Lower leg skin (tissue), 4 donors: ENCODE data around the gene KRT76. TPM values are rescaled to one million over a fixed set of nuclear protein-coding genes. Genes with fewer than 3 reads are reported as not detected.

Experiments used
- DNase-seq, 2 donors: peaks; one replicate each; pipeline ENCODE4 v3.0.0-alpha.2; 2019; ENCODE audit warnings: low spot score in 2 of 2
- H3K4me3 ChIP-seq: fragments of 200-600 bp; sonication (generic); 2 replicates; pipeline ENCODE4 v1.5.1; 2017; ENCODE audit warnings: mild to moderate bottlenecking, low read depth; ENCODE audit not compliant: poor library complexity, severe bottlenecking
- POLR2A ChIP-seq, 2 donors: fragments of 450-650 bp; IDR thresholded peaks; one replicate each; pipeline ENCODE4 v1.6.1; 2016 to 2017; ENCODE audit warnings: antibody characterized with exemption in 2 of 2, mild to moderate bottlenecking in 1 of 2, moderate library complexity in 1 of 2
- WGBS, 2 donors: methylation state at CpG; one replicate each; pipeline ENCODE4 v1.1.5; 2018; 5-methylcytosine and 5-hydroxymethylcytosine counted together
- intact Hi-C: fragments of 100-400 bp; cut with DNase I; formaldehyde crosslinking; loops from one replicate; pipeline ENCODE4 v1.15.0; 2023; ENCODE audit warnings: low total_unique reads
- total RNA-seq, 4 donors: library from RNA; depleted of rRNA; stranded (reverse); fragments of >200 nt; gene quantifications; one replicate each; pipeline ENCODE4 v1.1.0, GENCODE V29; 2016
- TF ChIP-seq, protein P1 (sequence below), 3 donors: fragments of 450-650 bp; IDR thresholded peaks; one replicate each; pipeline ENCODE4 v1.5.1; 2016; ENCODE audit warnings: antibody characterized with exemption in 3 of 3, mild to moderate bottlenecking in 3 of 3, moderate library complexity in 2 of 3

The KRT76 gene
- total RNA-seq, 4 donors from 2014 or later: not detected

DNA sequence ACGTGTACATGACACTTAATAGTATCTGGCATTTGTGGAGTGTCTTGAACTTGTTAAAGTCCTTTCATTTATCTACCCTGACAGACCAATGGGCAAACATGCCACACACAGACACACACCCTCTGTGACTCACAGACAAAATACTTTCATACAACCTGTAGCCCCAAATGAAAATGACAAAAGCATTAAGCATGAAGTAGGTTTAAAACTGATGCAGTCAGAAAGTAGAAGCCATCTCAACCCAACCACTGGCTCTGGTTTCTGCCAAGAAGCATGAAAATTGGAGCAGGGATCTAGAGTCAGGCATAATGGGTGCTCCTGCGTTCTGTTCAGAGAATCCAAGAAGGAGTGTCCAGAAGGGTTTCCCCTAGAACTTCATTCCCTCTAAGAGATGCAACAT lies 50.7 kb downstream of the KRT76 start:
- TF ChIP-seq POLR2A (IDR thresholded peaks at IDR 0.05): no peak
- TF ChIP-seq, protein P1, sequence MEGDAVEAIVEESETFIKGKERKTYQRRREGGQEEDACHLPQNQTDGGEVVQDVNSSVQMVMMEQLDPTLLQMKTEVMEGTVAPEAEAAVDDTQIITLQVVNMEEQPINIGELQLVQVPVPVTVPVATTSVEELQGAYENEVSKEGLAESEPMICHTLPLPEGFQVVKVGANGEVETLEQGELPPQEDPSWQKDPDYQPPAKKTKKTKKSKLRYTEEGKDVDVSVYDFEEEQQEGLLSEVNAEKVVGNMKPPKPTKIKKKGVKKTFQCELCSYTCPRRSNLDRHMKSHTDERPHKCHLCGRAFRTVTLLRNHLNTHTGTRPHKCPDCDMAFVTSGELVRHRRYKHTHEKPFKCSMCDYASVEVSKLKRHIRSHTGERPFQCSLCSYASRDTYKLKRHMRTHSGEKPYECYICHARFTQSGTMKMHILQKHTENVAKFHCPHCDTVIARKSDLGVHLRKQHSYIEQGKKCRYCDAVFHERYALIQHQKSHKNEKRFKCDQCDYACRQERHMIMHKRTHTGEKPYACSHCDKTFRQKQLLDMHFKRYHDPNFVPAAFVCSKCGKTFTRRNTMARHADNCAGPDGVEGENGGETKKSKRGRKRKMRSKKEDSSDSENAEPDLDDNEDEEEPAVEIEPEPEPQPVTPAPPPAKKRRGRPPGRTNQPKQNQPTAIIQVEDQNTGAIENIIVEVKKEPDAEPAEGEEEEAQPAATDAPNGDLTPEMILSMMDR (IDR thresholded peaks at IDR 0.05): no peak
- intact Hi-C loops: no loop called here
- H3K4me3 ChIP-seq: no peak overlapping the region
- 57 to 69% methylated on average over 2 of the region's 2 CpGs for WGBS, 2 donors
- no peak for DNase-seq

DNA sequence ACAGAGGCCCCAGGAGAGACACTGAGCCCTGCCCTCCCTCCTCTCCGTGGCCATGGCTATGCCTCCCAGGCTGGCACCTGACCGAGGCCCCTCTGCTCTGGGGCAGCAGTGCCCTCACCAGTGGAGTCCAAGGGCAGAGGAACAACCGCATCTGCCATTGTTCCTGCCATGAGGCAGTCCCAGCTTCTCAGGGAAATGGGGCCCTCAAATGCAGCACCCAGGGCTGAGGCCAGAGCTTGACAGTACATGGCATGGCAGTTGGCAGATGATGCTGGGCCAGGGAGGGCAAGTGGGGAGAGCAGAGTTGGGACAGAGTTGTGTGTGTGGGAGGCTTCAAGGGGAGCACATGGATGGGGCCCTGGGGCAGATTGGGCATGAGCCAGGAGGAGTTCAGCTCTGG lies 52.8 kb downstream of the KRT76 start:
- 65 to 97% methylated on average over 3 of the region's 3 CpGs for WGBS, 2 donors
- no peak for TF ChIP-seq POLR2A (IDR thresholded peaks at IDR 0.05)
- TF ChIP-seq, protein P1 (IDR thresholded peaks at IDR 0.05): no peak
- H3K4me3 ChIP-seq: no peak overlapping the region
- DNase-seq: no peak
- intact Hi-C loops: no loop called here

DNA sequence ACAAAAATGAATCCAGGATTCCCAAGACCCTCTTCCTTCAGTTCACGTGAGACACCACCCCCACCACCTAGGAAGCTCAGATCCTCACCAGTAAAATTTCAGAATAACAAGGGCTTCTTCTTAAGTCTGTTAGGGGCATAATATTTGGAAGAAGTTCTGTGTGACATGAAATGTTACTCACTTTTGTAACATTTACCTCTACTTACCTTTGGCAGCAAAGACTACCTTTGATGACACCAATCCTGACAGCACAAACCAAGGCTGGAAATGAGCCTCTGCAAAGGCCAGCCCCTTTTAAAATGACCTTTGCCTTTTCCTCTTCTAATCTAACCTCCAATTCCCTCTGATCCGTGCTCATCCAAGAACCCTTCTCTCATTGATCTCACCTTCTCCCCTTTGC lies 54.5 kb downstream of the KRT76 start:
- DNase-seq: no peak
- TF ChIP-seq, protein P1 (IDR thresholded peaks at IDR 0.05): no peak
- no peak for TF ChIP-seq POLR2A (IDR thresholded peaks at IDR 0.05)
- WGBS, 2 donors: 68 to 76% methylated on average over 2 of the region's 2 CpGs
- no peak overlapping the region for H3K4me3 ChIP-seq
- intact Hi-C loops: no loop called here

DNA sequence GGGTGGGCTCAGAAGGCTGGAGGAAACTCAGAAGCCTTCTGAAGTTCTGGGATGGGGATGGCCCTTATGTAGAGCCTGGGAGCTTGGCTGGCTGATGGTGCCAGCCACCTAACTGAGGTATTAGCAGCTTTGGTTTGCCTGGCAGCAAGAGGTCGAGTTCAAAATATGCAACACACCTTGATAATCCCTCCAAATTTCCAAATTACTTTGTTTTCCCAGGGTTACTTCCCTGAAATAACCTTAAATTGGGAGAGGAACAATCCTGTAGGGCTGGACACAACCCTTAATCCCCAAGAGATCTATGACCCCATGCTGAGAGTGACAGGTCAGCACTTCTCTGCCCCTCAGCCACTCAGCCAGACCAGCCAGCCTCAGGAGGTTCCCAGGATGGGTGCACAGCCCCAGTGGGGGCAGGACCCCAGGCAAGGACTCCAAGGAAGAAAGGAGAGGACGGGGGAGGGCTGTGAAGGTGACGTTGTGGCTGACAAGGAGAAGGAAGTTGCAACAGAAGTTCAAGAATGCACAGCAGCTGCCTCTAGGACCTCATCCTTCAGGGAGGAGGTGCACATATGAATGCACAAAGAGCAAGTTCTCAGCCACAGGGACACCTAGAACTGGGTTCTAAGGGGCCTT lies 55.2 kb downstream of the KRT76 start:
- WGBS, 2 donors: 35 to 36% methylated on average over 3 of the region's 3 CpGs

DNA sequence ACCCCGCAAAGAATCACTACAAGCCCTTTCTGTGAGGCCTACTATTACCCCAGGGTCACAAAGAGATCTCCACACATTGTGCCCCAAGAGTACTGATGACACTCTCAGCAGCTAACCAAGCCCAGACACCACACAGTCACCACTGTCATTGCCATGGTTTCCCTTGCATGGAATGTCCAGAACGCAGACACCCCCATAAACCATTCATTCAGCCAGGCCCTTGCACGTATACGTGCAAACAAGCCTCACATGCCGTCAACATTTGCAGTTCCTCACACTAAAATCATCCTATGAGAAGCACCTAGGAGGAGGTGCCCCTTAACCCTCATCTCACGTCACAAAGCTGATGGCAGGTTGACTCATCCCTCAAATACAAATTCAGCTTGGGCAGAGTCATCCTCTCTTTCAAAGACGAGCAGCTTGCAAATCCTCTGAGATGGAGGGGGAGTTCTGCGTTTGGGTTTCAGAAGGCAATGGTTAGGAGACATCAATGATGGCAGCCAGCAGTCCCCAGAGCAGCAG lies 56.7 kb downstream of the KRT76 start:
- DNase-seq: no peak
- WGBS, 2 donors: 81 to 87% methylated on average over 8 of the region's 8 CpGs
- TF ChIP-seq, protein P1 (IDR thresholded peaks at IDR 0.05): no peak
- no peak for TF ChIP-seq POLR2A (IDR thresholded peaks at IDR 0.05)
- no peak overlapping the region for H3K4me3 ChIP-seq
- intact Hi-C loops: no loop called here

More for the DNA sequence above, 55.2 kb downstream of the KRT76 start:
- intact Hi-C loops: no loop called here
- no peak for DNase-seq
- no peak overlapping the region for H3K4me3 ChIP-seq
- no peak for TF ChIP-seq POLR2A (IDR thresholded peaks at IDR 0.05)
- TF ChIP-seq, protein P1 (IDR thresholded peaks at IDR 0.05): no peak

Other genes starting within 250 kb of the KRT76 start
- 10 to 100 TPM in 1 of 4 donors, 1 to 10 TPM in 1, under 1 TPM in 1, not detected in 1; 0.32 to 61.7 (median 1.6) TPM for gene KRT71, start 224.2 kb downstream of the KRT76 start, total RNA-seq
- gene KRT74, start 203.5 kb downstream of the KRT76 start, total RNA-seq: 10 to 100 TPM in 1 of 4 donors, 1 to 10 TPM in 1, under 1 TPM in 2; 0.30 to 14.6 (median 0.82) TPM
- gene KRT72, start 175.9 kb downstream of the KRT76 start, total RNA-seq: 10 to 100 TPM in 2 of 4 donors, 1 to 10 TPM in 1, under 1 TPM in 1; 0.42 to 14.0 (median 7.1) TPM
- 10 to 100 TPM in 1 of 4 donors, 1 to 10 TPM in 3; 3.0 to 15.3 (median 6.0) TPM for gene KRT73, start 158.8 kb downstream of the KRT76 start, total RNA-seq
- 1,000 to 10,000 TPM; 1,166 to 2,212 (median 1,643) TPM for gene KRT2, start 125.1 kb downstream of the KRT76 start, total RNA-seq
- 1,000 to 10,000 TPM; 5,671 to 8,911 (median 6,268) TPM for gene KRT1, start 96.9 kb downstream of the KRT76 start, total RNA-seq
- 100 to 1,000 TPM; 122 to 659 (median 243) TPM for gene KRT77, start 73.8 kb downstream of the KRT76 start, total RNA-seq
- gene KRT3, start 18.8 kb upstream of the KRT76 start, total RNA-seq: not detected
- 1 to 10 TPM in 1 of 4 donors, under 1 TPM in 2, not detected in 1; 0.51 to 1.1 (median 0.83) TPM for gene KRT4, start 36.8 kb upstream of the KRT76 start, total RNA-seq
- 100 to 1,000 TPM in 2 of 4 donors, 10 to 100 TPM in 1, 1 to 10 TPM in 1; 8.5 to 259 (median 78.2) TPM for gene KRT79, start 57.0 kb upstream of the KRT76 start, total RNA-seq
- gene KRT78, start 71.6 kb upstream of the KRT76 start, total RNA-seq: 100 to 1,000 TPM; 114 to 250 (median 183) TPM
- gene KRT8, start 127.7 kb upstream of the KRT76 start, total RNA-seq: 10 to 100 TPM; 18.1 to 96.0 (median 58.2) TPM
- gene KRT18, start 171.8 kb upstream of the KRT76 start, total RNA-seq: 10 to 100 TPM; 23.3 to 97.2 (median 70.9) TPM
- 100 to 1,000 TPM; 499 to 623 (median 546) TPM for gene EIF4B, start 229.1 kb upstream of the KRT76 start, total RNA-seq